ENCODE data around the gene TMC8.

TMC8 gene

DNA sequence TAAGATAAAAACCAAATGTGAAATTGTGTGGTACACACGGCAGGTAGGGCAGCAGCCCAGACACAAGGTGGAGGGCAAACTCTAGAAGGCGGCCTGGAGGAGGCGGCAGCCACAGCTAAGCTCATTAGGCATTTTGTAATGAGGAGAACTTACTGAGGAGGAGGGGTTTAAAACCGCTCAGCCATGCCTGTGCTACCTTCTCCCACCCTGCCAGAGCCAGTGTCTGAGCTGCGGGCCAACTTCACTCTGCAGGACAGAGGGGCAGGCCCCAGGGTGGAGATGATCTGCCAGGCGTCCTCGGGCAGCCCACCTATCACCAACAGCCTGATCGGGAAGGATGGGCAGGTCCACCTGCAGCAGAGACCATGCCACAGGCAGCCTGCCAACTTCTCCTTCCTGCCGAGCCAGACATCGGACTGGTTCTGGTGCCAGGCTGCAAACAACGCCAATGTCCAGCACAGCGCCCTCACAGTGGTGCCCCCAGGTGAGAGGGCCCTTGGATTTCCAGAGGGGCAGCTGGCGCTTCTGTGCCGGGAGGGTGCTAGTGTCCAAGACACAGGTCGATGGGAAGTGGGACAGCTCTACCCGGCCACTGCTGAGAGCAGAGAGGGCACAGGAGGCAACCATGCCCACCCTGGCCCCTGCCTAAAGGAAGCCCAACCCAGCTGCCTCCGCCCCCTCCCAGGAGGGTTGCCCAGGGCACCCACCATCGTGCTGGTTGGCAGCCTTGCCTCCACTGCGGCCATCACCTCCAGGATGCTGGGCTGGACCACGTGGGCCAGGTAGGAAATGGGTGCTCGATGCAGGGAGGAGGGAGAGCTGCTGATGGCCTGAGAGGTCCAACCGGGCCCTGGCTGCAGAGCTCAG lies 33.5 kb downstream of the TMC8 start:
- H3K27ac ChIP-seq = peak overlapping the region; percentile 36
- TF ChIP-seq, protein P1, sequence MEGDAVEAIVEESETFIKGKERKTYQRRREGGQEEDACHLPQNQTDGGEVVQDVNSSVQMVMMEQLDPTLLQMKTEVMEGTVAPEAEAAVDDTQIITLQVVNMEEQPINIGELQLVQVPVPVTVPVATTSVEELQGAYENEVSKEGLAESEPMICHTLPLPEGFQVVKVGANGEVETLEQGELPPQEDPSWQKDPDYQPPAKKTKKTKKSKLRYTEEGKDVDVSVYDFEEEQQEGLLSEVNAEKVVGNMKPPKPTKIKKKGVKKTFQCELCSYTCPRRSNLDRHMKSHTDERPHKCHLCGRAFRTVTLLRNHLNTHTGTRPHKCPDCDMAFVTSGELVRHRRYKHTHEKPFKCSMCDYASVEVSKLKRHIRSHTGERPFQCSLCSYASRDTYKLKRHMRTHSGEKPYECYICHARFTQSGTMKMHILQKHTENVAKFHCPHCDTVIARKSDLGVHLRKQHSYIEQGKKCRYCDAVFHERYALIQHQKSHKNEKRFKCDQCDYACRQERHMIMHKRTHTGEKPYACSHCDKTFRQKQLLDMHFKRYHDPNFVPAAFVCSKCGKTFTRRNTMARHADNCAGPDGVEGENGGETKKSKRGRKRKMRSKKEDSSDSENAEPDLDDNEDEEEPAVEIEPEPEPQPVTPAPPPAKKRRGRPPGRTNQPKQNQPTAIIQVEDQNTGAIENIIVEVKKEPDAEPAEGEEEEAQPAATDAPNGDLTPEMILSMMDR (conservative IDR thresholded peaks at IDR 0.05) = no peak
- no peak for TF ChIP-seq ZFX (IDR thresholded peaks at IDR 0.05)

- TF ChIP-seq, protein P1 (conservative IDR thresholded peaks at IDR 0.05) = no peak
- TF ChIP-seq ZFX (IDR thresholded peaks at IDR 0.05) = no peak
- peak overlapping the region; percentile 36; the same call in 1 of the 2 replicates for H3K27ac ChIP-seq
Observed at GRCh38 chr17:78164748-78165607, 34.4 kb downstream of the TMC8 start.

DNA sequence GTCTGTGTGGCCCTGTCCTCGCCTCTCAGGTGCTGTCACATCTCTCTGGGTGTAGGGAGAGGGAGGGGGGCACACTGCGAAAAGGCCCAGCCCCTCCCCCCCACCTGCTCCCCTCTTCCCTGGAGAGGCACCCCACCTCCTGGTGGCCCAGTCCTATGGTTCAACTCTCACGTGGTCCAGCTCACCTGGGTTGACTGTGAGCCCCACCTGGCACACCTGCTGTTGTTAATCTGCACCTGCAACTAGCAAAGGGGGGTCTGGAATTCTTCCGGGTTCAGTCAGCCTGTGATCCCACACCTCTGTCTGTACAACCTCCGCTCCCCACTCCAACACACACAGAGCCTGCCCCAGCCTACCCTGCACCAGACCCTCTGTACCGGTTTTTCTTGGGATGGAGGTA lies 35.8 kb downstream of the TMC8 start:
- TF ChIP-seq, protein P1 (conservative IDR thresholded peaks at IDR 0.05) = no peak
- TF ChIP-seq ZFX (IDR thresholded peaks at IDR 0.05) = no peak
- no peak overlapping the region for H3K27ac ChIP-seq

GRCh38 chr17:78168242-78168902 lies 37.8 kb downstream of the TMC8 start, which contains the start of gene SYNGR2:
SYNGR2 (plus strand) TSS chr17:78168581; CDS start chr17:78168617, 36 bp downstream.
- peak within 1 kb of the TSS; percentile 96 for H3K27ac ChIP-seq

DNA sequence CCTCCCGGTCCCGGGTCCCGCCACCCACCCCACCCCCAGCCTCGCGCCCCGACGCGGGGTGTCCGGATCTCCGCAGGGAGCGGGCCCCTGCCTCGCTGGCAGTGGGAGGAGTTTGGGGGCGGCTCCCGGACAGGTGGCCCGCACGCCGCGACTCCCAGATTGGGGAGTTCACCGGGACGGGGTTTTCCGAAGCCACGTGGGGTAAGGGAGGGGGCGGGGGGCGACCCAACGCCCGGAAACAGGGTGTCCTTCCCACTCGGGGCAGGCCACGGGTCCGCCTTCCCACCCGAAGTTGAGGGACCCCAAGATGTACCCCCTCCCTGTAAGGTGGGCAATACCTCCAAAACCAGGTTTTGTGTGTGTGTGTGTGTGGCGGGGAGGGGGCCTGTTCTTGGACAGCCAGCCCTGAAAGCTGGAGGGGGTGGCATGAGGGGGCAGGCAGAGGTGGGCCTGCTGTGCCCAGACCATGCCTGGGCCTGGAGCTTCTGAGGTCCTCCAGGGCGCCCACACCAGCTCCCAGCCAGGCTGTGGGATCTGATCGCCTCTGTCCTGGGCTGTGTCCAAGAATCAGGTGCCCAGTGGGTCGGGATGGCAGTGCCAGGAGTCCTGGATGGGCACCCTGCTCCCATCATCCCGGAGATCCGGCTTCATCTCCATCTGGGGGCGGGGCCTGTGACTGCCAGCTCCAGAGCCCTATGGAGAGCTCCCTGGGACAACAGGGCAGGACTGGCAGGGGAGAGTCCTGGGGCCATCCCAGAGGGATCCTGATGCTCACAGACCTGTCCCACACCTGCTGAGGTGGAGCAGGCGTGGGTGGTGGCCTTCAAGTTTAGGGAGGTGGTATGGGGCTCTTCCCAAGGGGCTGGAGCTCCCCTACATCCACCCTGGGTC lies 38.6 kb downstream of the TMC8 start:
- peak overlapping the region; percentile 96 for H3K27ac ChIP-seq
- peak; percentile 73 for TF ChIP-seq ZFX (IDR thresholded peaks at IDR 0.05)
- TF ChIP-seq, protein P1 (conservative IDR thresholded peaks at IDR 0.05) = no peak

More at GRCh38 chr17:78168242-78168902, 37.8 kb downstream of the TMC8 start, which contains the start of gene SYNGR2:
- TF ChIP-seq, protein P1 (conservative IDR thresholded peaks at IDR 0.05) = no peak
- peak; percentile 91; the same call in 1 of the 2 replicates for TF ChIP-seq ZFX (IDR thresholded peaks at IDR 0.05)
